BLaER1 (cell line): Measurements from ENCODE around the gene STXBP6.
"Not testable (repeated sequence)": the region's sequence is repeated elsewhere in the genome, so short reads cannot be mapped to it uniquely, and the experiment has no call there.

ENCODE experiments used
- H3K27ac ChIP-seq: shearing (Covaris generic); formaldehyde crosslinking; 2 replicates; pipeline ENCODE4 v1.8.1; 2022
- H3K27me3 ChIP-seq: shearing (Covaris generic); formaldehyde crosslinking; 2 replicates; pipeline ENCODE4 v1.8.1; 2022
- H3K36me3 ChIP-seq: shearing (Covaris generic); formaldehyde crosslinking; 2 replicates; pipeline ENCODE4 v1.8.1; 2022
- H3K4me1 ChIP-seq: shearing (Covaris generic); formaldehyde crosslinking; 2 replicates; pipeline ENCODE4 v1.8.1; 2022
- H3K4me2 ChIP-seq: shearing (Covaris generic); formaldehyde crosslinking; 2 replicates; pipeline ENCODE4 v1.8.1; 2022
- H3K4me3 ChIP-seq: shearing (Covaris generic); formaldehyde crosslinking; 2 replicates; pipeline ENCODE4 v1.8.1; 2022
- H3K9ac ChIP-seq: shearing (Covaris generic); formaldehyde crosslinking; 2 replicates; pipeline ENCODE4 v1.8.1; 2022
- H3K9me3 ChIP-seq: shearing (Covaris generic); formaldehyde crosslinking; 2 replicates; pipeline ENCODE4 v1.8.1; 2022
- H4K20me1 ChIP-seq: shearing (Covaris generic); formaldehyde crosslinking; 2 replicates; pipeline ENCODE4 v1.8.1; 2022
- Cebpa-rat ChIP-seq: shearing (Covaris generic); IDR thresholded peaks from 2 replicates; pipeline ENCODE4 v1.8.1; 2022

Gene STXBP6

GRCh38 chr14:24844011-24844410, 205.9 kb downstream of the STXBP6 start:
- no peak overlapping the region for H3K27ac ChIP-seq
- no peak overlapping the region for H3K4me2 ChIP-seq
- no peaks in the 10 kb centered on the region for H3K36me3 ChIP-seq
- no peak for TF ChIP-seq Cebpa-rat
- H3K27me3 ChIP-seq = no peaks in the 10 kb centered on the region
- no peak overlapping the region for H3K4me3 ChIP-seq
- H3K9ac ChIP-seq = no peak overlapping the region
- H3K9me3 ChIP-seq = no peaks in the 10 kb centered on the region
- H3K4me1 ChIP-seq = no peaks in the 10 kb centered on the region
- H4K20me1 ChIP-seq = no peaks in the 10 kb centered on the region

- H3K27ac ChIP-seq = no peak overlapping the region
- no peaks in the 10 kb centered on the region for H3K27me3 ChIP-seq
- H3K4me2 ChIP-seq = no peak overlapping the region
- no peak overlapping the region for H3K9ac ChIP-seq
- no peak for TF ChIP-seq Cebpa-rat
- no peaks in the 10 kb centered on the region for H4K20me1 ChIP-seq
- H3K4me1 ChIP-seq = no peaks in the 10 kb centered on the region
- no peaks in the 10 kb centered on the region for H3K9me3 ChIP-seq
- no peaks in the 10 kb centered on the region for H3K36me3 ChIP-seq
- H3K4me3 ChIP-seq = no peak overlapping the region
Measured at GRCh38 chr14:24843494-24843893, 206.5 kb downstream of the STXBP6 start.

- H3K9me3 ChIP-seq = no peaks in the 10 kb centered on the region
- no peaks in the 10 kb centered on the region for H3K36me3 ChIP-seq
- H3K4me1 ChIP-seq = no peaks in the 10 kb centered on the region
- H3K4me2 ChIP-seq = no peak overlapping the region
- no peak overlapping the region for H3K9ac ChIP-seq
- H3K27ac ChIP-seq = no peak overlapping the region
- TF ChIP-seq Cebpa-rat = no peak
- no peaks in the 10 kb centered on the region for H4K20me1 ChIP-seq
- no peaks in the 10 kb centered on the region for H3K27me3 ChIP-seq
- no peak overlapping the region for H3K4me3 ChIP-seq
Measured at GRCh38 chr14:24840204-24840893, 209.6 kb downstream of the STXBP6 start.

GRCh38 chr14:24839617-24840203, 210.2 kb downstream of the STXBP6 start:
- Histone ChIP-seq H3K4me2 (no peak overlapping the region), H3K9me3 (no peaks in the 10 kb centered on the region), H3K27me3 (no peaks in the 10 kb centered on the region), H4K20me1 (no peaks in the 10 kb centered on the region), H3K27ac (no peak overlapping the region), H3K4me3 (no peak overlapping the region), H3K9ac (no peak overlapping the region), H3K4me1 (no peaks in the 10 kb centered on the region), H3K36me3 (no peaks in the 10 kb centered on the region)
- no peak for TF ChIP-seq Cebpa-rat

- no peak for TF ChIP-seq Cebpa-rat
- no peak overlapping the region for H3K9ac ChIP-seq
- H3K4me3 ChIP-seq = no peak overlapping the region
Measured at GRCh38 chr14:24838945-24839616, 210.9 kb downstream of the STXBP6 start.

GRCh38 chr14:24837280-24838046, 212.5 kb downstream of the STXBP6 start:
- Histone ChIP-seq H3K9me3 (no peaks in the 10 kb centered on the region), H3K27me3 (no peaks in the 10 kb centered on the region), H3K4me2 (no peak overlapping the region), H3K4me1 (no peaks in the 10 kb centered on the region), H3K4me3 (no peak overlapping the region), H3K27ac (no peak overlapping the region), H4K20me1 (no peaks in the 10 kb centered on the region), H3K36me3 (no peaks in the 10 kb centered on the region), H3K9ac (no peak overlapping the region)
- no peak for TF ChIP-seq Cebpa-rat

More at GRCh38 chr14:24838945-24839616, 210.9 kb downstream of the STXBP6 start:
- Histone ChIP-seq H3K4me2 (no peak overlapping the region), H3K27ac (no peak overlapping the region), H3K36me3 (no peaks in the 10 kb centered on the region), H3K9me3 (no peaks in the 10 kb centered on the region), H4K20me1 (no peaks in the 10 kb centered on the region), H3K27me3 (no peaks in the 10 kb centered on the region), H3K4me1 (no peaks in the 10 kb centered on the region)

GRCh38 chr14:24836324-24836723, 213.6 kb downstream of the STXBP6 start:
- not testable (repeated sequence) for H3K36me3 ChIP-seq, H3K27me3 ChIP-seq, H3K4me1 ChIP-seq, H3K27ac ChIP-seq, H3K9ac ChIP-seq, H3K4me2 ChIP-seq, H3K4me3 ChIP-seq, H4K20me1 ChIP-seq, H3K9me3 ChIP-seq

GRCh38 chr14:24834956-24835355, 215.0 kb downstream of the STXBP6 start:
- Histone ChIP-seq H3K9me3 (no peaks in the 10 kb centered on the region), H4K20me1 (no peaks in the 10 kb centered on the region), H3K9ac (no peak overlapping the region), H3K27me3 (no peaks in the 10 kb centered on the region), H3K36me3 (no peaks in the 10 kb centered on the region), H3K4me2 (no peak overlapping the region), H3K27ac (no peak overlapping the region), H3K4me1 (no peaks in the 10 kb centered on the region), H3K4me3 (no peak overlapping the region)
- TF ChIP-seq Cebpa-rat = no peak

- no peak overlapping the region for H3K4me3 ChIP-seq
- H3K4me1 ChIP-seq = no peaks in the 10 kb centered on the region
- no peak overlapping the region for H3K9ac ChIP-seq
- H3K4me2 ChIP-seq = no peak overlapping the region
- H4K20me1 ChIP-seq = no peaks in the 10 kb centered on the region
- no peaks in the 10 kb centered on the region for H3K9me3 ChIP-seq
- no peak overlapping the region for H3K27ac ChIP-seq
- no peak for TF ChIP-seq Cebpa-rat
- H3K27me3 ChIP-seq = no peaks in the 10 kb centered on the region
- no peaks in the 10 kb centered on the region for H3K36me3 ChIP-seq
Measured at GRCh38 chr14:24833385-24833784, 216.6 kb downstream of the STXBP6 start.

GRCh38 chr14:24831677-24832076, 218.3 kb downstream of the STXBP6 start:
- no peak overlapping the region for H3K4me2 ChIP-seq
- H3K9me3 ChIP-seq = no peaks in the 10 kb centered on the region
- H3K27me3 ChIP-seq = no peaks in the 10 kb centered on the region
- H3K36me3 ChIP-seq = no peaks in the 10 kb centered on the region
- TF ChIP-seq Cebpa-rat = no peak
- H3K9ac ChIP-seq = no peak overlapping the region
- H3K4me1 ChIP-seq = no peaks in the 10 kb centered on the region
- H4K20me1 ChIP-seq = no peaks in the 10 kb centered on the region
- no peak overlapping the region for H3K4me3 ChIP-seq
- no peak overlapping the region for H3K27ac ChIP-seq
